Body of pancreas (tissue), 4 donors: ENCODE data around the gene PLK1.

Source experiments
- POLR2A ChIP-seq, 3 donors: fragments of 450-650 bp; IDR thresholded peaks; one replicate each; pipeline ENCODE4 v1.6.1; 2016; ENCODE audit warnings: antibody characterized with exemption in 3 of 3, mild to moderate bottlenecking in 2 of 3
- TF ChIP-seq, protein P1 (sequence below), 7 experiments: fragments of 450-650 bp in 4 of 7; fragments of 200-600 bp in 3 of 7; sonication (generic) in 3 of 7; IDR thresholded peaks; one replicate each; pipeline ENCODE4 v1.5.1; 2016 to 2019; ENCODE audit warnings: antibody characterized with exemption in 7 of 7

DNA sequence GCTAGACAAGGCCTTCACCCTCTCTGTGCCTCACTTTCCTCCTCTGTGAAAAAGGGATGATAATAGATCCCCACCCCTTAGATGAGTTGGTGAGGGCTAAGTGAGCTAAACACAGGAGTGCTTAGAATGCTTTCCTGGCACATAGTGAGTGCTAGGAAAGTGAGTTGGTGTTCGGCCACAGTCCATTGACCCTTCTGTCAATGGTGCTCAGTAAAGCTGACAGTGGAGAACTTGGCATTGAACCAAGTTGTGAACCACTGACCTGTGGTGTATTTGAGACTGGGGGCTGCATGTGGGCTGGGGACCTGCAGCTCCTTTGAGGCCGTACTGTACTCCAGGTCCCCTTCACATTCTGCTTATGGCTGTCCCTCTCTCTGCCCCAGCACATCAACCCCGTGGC lies 4.8 kb downstream of the PLK1 start:
- no peak for TF ChIP-seq POLR2A (IDR thresholded peaks at IDR 0.05)
- TF ChIP-seq, protein P1, sequence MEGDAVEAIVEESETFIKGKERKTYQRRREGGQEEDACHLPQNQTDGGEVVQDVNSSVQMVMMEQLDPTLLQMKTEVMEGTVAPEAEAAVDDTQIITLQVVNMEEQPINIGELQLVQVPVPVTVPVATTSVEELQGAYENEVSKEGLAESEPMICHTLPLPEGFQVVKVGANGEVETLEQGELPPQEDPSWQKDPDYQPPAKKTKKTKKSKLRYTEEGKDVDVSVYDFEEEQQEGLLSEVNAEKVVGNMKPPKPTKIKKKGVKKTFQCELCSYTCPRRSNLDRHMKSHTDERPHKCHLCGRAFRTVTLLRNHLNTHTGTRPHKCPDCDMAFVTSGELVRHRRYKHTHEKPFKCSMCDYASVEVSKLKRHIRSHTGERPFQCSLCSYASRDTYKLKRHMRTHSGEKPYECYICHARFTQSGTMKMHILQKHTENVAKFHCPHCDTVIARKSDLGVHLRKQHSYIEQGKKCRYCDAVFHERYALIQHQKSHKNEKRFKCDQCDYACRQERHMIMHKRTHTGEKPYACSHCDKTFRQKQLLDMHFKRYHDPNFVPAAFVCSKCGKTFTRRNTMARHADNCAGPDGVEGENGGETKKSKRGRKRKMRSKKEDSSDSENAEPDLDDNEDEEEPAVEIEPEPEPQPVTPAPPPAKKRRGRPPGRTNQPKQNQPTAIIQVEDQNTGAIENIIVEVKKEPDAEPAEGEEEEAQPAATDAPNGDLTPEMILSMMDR (IDR thresholded peaks at IDR 0.05): no peak
